GM18868 (cell line): Measurements from ENCODE around the gene ERC1.

Experiments
- ATAC-seq: cut with Tn5 transposase; IDR thresholded peaks from one replicate; pipeline ENCODE4 v1.9.1; 2021; ENCODE audit warnings: mild to moderate bottlenecking, moderate library complexity; ENCODE audit not compliant: unreplicated experiment

Gene ERC1

GRCh38 chr12:1373901-1374735 lies 383.1 kb downstream of the ERC1 start:
- no peak for ATAC-seq

- ATAC-seq: no peak
These were observed 384.3 kb downstream of the ERC1 start for GRCh38 chr12:1375323-1375722.

GRCh38 chr12:1377117-1377516 lies 386.1 kb downstream of the ERC1 start:
- ATAC-seq: no peak

GRCh38 chr12:1377681-1378080 lies 386.7 kb downstream of the ERC1 start:
- ATAC-seq: no peak

- ATAC-seq: no peak
These were observed 389.3 kb downstream of the ERC1 start for GRCh38 chr12:1380171-1380851.

- no peak for ATAC-seq
These were observed 391.1 kb downstream of the ERC1 start for GRCh38 chr12:1382151-1382550.

- no peak for ATAC-seq
These were observed 391.8 kb downstream of the ERC1 start for GRCh38 chr12:1382826-1383225.

- no peak for ATAC-seq
These were observed 392.7 kb downstream of the ERC1 start for GRCh38 chr12:1383758-1384157.

GRCh38 chr12:1384910-1385309 lies 393.9 kb downstream of the ERC1 start:
- no peak for ATAC-seq

- no peak for ATAC-seq
These were observed 400.7 kb downstream of the ERC1 start for GRCh38 chr12:1391722-1392121.

- no peak for ATAC-seq
These were observed 404.5 kb downstream of the ERC1 start for GRCh38 chr12:1395421-1395955.

GRCh38 chr12:1398673-1399072 lies 407.6 kb downstream of the ERC1 start:
- no peak for ATAC-seq

- ATAC-seq: no peak
These were observed 410.9 kb downstream of the ERC1 start for GRCh38 chr12:1401891-1402290.

- ATAC-seq: no peak
These were observed 412.4 kb downstream of the ERC1 start for GRCh38 chr12:1403417-1403816.

- ATAC-seq: no peak
These were observed 414.6 kb downstream of the ERC1 start for GRCh38 chr12:1405619-1406018.

GRCh38 chr12:1410794-1411193 lies 419.8 kb downstream of the ERC1 start:
- no peak for ATAC-seq

GRCh38 chr12:1413930-1414329 lies 422.9 kb downstream of the ERC1 start:
- ATAC-seq: no peak

- ATAC-seq: no peak
These were observed 427.1 kb downstream of the ERC1 start for GRCh38 chr12:1418144-1418543.

- no peak for ATAC-seq
These were observed 428.9 kb downstream of the ERC1 start for GRCh38 chr12:1419849-1420371.

GRCh38 chr12:1421091-1421846 lies 430.2 kb downstream of the ERC1 start:
- no peak for ATAC-seq
